NCI-H2196 treated with DMSO at 0.1 percent for 48 hours (cell line): Measurements from ENCODE around the gene SMIM36.
"Not testable (repeated sequence)": the region's sequence is repeated elsewhere in the genome, so short reads cannot be mapped to it uniquely, and the experiment has no call there.

Experiments used
- DNase-seq: peaks from one replicate; lab custom pipeline; 2025; ENCODE audit not compliant: unreplicated experiment; lab: John Stamatoyannopoulos, UW

SMIM36 gene

DNA sequence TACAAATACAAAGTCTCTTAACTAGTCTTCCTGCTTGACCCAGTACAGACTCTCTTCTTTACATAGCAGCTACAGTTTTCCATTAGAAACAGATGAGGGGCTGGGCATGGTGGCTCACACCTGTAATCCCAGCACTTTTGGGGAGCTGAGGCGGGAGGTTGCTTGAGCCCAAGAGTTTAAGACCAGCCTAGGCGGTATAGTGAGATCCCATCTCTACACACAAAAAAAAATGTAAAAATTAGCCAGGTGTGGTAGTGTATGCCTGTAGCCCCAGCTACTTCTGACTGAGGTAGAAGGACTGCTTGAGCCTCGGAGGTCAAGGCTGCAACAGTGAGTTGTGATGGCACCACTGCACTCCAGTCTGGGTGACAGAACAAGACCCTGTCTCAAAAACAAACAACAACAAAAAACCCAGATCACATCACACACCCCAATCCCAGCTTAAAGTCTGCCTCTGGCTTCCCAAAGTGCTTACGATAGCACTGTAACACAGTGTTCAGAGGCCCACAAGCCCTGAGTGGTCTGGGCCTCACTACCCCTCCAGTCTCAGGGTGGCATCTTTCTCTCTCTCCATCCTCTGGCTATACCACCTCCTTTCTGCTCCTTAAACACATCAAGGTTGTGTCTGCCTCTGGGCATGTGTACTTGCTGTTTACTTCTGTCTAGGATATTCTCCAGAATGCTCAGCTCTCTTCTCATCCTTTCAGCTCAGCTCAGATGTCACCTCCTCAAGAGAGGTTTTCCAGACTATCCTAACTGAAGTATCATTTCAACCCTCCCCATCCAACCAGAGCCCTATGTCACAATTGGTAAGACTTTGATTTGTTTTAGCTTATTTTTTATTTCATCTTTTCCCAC, 93.6 kb downstream of the SMIM36 start:
- DNase-seq: no peak

GRCh38 chr17:55416470-55417052, 94.7 kb downstream of the SMIM36 start:
- no peak for DNase-seq

GRCh38 chr17:55416000-55416399, 95.3 kb downstream of the SMIM36 start:
- no peak for DNase-seq

- DNase-seq: no peak
These were observed 96.3 kb downstream of the SMIM36 start for GRCh38 chr17:55414983-55415382.

- no peak for DNase-seq
These were observed 97.3 kb downstream of the SMIM36 start for GRCh38 chr17:55413825-55414489.

DNA sequence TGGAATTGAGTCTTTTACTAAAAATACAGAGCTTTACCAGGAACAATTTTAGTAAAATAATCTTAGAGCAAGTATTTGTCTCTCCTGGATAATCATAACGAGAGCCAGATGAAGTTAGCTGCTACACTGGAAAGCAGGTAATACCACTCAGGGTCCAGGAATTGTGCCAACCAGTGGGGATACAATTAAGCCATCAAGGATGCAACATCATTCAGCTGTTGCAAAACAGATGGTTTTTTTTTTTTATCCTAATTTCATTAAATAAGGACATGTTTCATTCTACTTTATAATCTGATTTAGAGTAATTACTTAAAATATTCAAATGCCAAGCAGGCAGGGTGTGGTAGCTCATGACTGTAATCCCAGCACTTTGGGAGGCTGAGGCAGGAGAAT, 99.8 kb downstream of the SMIM36 start:
- DNase-seq: no peak

DNA sequence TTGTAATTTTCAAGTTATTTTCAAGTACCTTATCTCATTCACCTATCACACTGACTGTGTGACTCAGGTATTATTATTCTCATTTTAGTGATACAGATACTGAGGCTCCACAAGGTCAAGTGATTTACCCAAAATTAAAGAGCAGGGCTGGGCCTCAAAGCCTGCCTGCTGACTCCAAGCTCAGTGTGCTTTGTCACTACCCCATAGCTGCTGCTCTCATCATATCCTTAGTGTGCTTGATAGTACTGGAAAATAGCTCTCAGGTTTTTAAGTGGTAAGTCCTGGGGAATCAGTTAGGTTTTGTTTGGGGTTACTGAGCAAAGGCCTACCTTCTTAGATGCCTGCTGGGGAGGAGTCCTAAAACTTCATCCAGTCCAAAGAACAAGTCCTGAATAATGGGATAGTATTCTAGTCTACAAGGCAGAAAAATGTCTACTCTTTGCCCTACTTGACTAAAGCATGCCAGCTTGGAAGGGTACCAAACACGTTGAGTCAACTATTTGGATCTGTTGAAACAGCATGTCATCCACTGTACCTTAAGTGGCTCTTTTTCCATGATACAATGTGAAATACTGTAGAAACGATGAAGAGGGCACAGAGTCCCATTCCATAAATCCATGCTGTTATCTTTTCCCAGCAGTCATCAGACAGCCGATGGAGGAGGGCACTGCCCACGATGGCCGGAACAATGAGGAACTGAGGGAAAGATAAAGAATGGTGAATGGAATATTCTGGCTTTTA, 100.4 kb downstream of the SMIM36 start:
- DNase-seq: no peak

- no peak for DNase-seq
These were observed 102.0 kb downstream of the SMIM36 start for GRCh38 chr17:55409030-55409800.

DNA sequence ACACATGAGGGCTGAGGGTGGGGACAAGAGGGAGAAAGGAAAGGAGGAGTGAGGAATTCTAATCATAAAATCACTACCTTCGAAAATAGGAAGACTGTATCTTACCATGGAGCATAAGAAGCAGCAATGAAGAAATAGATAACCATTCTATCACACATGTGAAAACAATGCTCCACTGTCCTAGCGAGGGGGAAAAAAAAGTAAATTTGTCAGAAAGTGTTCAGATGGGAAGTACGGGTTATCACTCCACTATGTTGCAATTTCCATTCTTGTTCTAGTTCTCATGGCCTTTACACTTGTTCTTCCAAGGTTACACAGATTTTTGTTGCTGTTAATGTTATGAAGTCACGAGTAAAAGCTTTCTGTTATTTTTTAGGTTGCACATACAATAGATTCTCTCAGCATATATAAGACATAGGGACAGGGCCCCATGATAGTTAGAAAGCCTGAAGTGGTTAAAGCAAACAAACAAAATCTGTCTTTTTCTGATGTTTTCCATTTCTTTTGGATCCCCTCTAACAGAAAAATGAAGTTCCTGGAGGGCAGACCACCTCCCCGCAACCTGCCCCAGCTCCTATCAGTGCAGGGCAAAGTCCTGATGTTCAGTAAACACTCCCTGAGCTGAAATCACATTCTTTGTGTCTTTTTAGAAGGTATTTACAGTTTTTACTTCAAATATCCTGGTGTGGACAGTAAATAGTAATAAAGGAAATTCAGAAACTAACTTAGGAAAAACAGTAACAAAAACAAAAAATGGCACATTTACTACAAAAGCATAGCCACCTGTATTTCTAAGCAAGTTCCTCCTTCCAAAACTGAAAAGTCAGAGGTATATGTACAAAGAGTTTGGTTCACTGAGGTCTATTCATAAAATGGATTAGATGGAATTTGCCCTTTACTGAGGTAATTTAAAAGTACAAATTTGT, 103.3 kb downstream of the SMIM36 start:
- no peak for DNase-seq

GRCh38 chr17:55405600-55405999, 105.7 kb downstream of the SMIM36 start:
- no peak for DNase-seq

GRCh38 chr17:55404197-55404596, 107.1 kb downstream of the SMIM36 start:
- not testable (repeated sequence) for DNase-seq

GRCh38 chr17:55402374-55402773, 108.9 kb downstream of the SMIM36 start:
- DNase-seq: no peak
